ENCODE data around the gene EVA1A.

Gene EVA1A

GRCh38 chr2:75586971-75587370 is 26.2 kb upstream of the EVA1A start:
- Histone ChIP-seq H3K36me3 (ENCODE audit: insufficient read depth, low read length) (no peaks in the 10 kb centered on the region), H3K27me3 (ENCODE audit: control insufficient read depth, insufficient read depth, low read length) (no peaks in the 10 kb centered on the region), H3K9me3 (replicated peaks; ENCODE audit: low read length) (no peaks in the 10 kb centered on the region), H3K4me1 (ENCODE audit: control insufficient read depth, insufficient read depth, low read length) (peaks cover 27% of the 10 kb centered on the region), H3K9ac (ENCODE audit: low read depth, low read length) (no peak overlapping the region), H3K4me2 (ENCODE audit: low read length) (no peak overlapping the region), H3K4me3 (ENCODE audit: low read length) (no peak overlapping the region)

- Histone ChIP-seq H3K27me3 (ENCODE audit: control insufficient read depth, insufficient read depth, low read length) (no peaks in the 10 kb centered on the region), H3K9ac (ENCODE audit: low read depth, low read length) (no peak overlapping the region), H3K4me2 (ENCODE audit: low read length) (no peak overlapping the region), H3K36me3 (ENCODE audit: insufficient read depth, low read length) (no peaks in the 10 kb centered on the region), H3K4me3 (ENCODE audit: low read length) (no peak overlapping the region), H3K9me3 (replicated peaks; ENCODE audit: low read length) (no peaks in the 10 kb centered on the region), H3K4me1 (ENCODE audit: control insufficient read depth, insufficient read depth, low read length) (peaks cover 6% of the 10 kb centered on the region)
Measured at GRCh38 chr2:75582840-75583239, 22.1 kb upstream of the EVA1A start.

GRCh38 chr2:75580606-75581005 is 19.9 kb upstream of the EVA1A start:
- Histone ChIP-seq H3K27me3 (ENCODE audit: control insufficient read depth, insufficient read depth, low read length) (no peaks in the 10 kb centered on the region), H3K9me3 (replicated peaks; ENCODE audit: low read length) (no peaks in the 10 kb centered on the region), H3K4me2 (ENCODE audit: low read length) (no peak overlapping the region), H3K9ac (ENCODE audit: low read depth, low read length) (no peak overlapping the region), H3K4me3 (ENCODE audit: low read length) (no peak overlapping the region), H3K36me3 (ENCODE audit: insufficient read depth, low read length) (no peaks in the 10 kb centered on the region), H3K4me1 (ENCODE audit: control insufficient read depth, insufficient read depth, low read length) (no peaks in the 10 kb centered on the region)

- H3K27me3 ChIP-seq (ENCODE audit: control insufficient read depth, insufficient read depth, low read length) = no peaks in the 10 kb centered on the region
- no peaks in the 10 kb centered on the region for H3K9me3 ChIP-seq (replicated peaks; ENCODE audit: low read length)
- no peaks in the 10 kb centered on the region for H3K4me1 ChIP-seq (ENCODE audit: control insufficient read depth, insufficient read depth, low read length)
- no peak overlapping the region for H3K4me2 ChIP-seq (ENCODE audit: low read length)
- H3K9ac ChIP-seq (ENCODE audit: low read depth, low read length) = no peak overlapping the region
- H3K4me3 ChIP-seq (ENCODE audit: low read length) = no peak overlapping the region
- H3K36me3 ChIP-seq (ENCODE audit: insufficient read depth, low read length) = no peaks in the 10 kb centered on the region
Measured at GRCh38 chr2:75580156-75580555, 19.4 kb upstream of the EVA1A start.

- Histone ChIP-seq H3K4me3 (ENCODE audit: low read length) (no peak overlapping the region), H3K4me1 (ENCODE audit: control insufficient read depth, insufficient read depth, low read length) (no peaks in the 10 kb centered on the region)
Measured at GRCh38 chr2:75579186-75579585, 18.4 kb upstream of the EVA1A start.

GRCh38 chr2:75577280-75577679 is 16.5 kb upstream of the EVA1A start:
- Histone ChIP-seq H3K4me2 (ENCODE audit: low read length) (no peak overlapping the region), H3K4me3 (ENCODE audit: low read length) (no peak overlapping the region), H3K36me3 (ENCODE audit: insufficient read depth, low read length) (no peaks in the 10 kb centered on the region), H3K4me1 (ENCODE audit: control insufficient read depth, insufficient read depth, low read length) (no peaks in the 10 kb centered on the region), H3K9me3 (replicated peaks; ENCODE audit: low read length) (no peaks in the 10 kb centered on the region), H3K27me3 (ENCODE audit: control insufficient read depth, insufficient read depth, low read length) (no peaks in the 10 kb centered on the region), H3K9ac (ENCODE audit: low read depth, low read length) (no peak overlapping the region)

More at GRCh38 chr2:75579186-75579585, 18.4 kb upstream of the EVA1A start:
- no peaks in the 10 kb centered on the region for H3K9me3 ChIP-seq (replicated peaks; ENCODE audit: low read length)
- H3K9ac ChIP-seq (ENCODE audit: low read depth, low read length) = no peak overlapping the region
- H3K4me2 ChIP-seq (ENCODE audit: low read length) = no peak overlapping the region
- H3K27me3 ChIP-seq (ENCODE audit: control insufficient read depth, insufficient read depth, low read length) = no peaks in the 10 kb centered on the region
- H3K36me3 ChIP-seq (ENCODE audit: insufficient read depth, low read length) = no peaks in the 10 kb centered on the region

GRCh38 chr2:75574106-75574505 is 13.4 kb upstream of the EVA1A start:
- no peak overlapping the region for H3K4me2 ChIP-seq (ENCODE audit: low read length)

GRCh38 chr2:75573145-75573878 is 12.6 kb upstream of the EVA1A start:
- no peak overlapping the region for H3K4me3 ChIP-seq (ENCODE audit: low read length)
- no peak overlapping the region for H3K9ac ChIP-seq (ENCODE audit: low read depth, low read length)
- no peaks in the 10 kb centered on the region for H3K27me3 ChIP-seq (ENCODE audit: control insufficient read depth, insufficient read depth, low read length)
- no peaks in the 10 kb centered on the region for H3K36me3 ChIP-seq (ENCODE audit: insufficient read depth, low read length)
- H3K4me2 ChIP-seq (ENCODE audit: low read length) = no peak overlapping the region
- H3K9me3 ChIP-seq (replicated peaks; ENCODE audit: low read length) = no peaks in the 10 kb centered on the region
- H3K4me1 ChIP-seq (ENCODE audit: control insufficient read depth, insufficient read depth, low read length) = peaks cover 13% of the 10 kb centered on the region

More at GRCh38 chr2:75574106-75574505, 13.4 kb upstream of the EVA1A start:
- Histone ChIP-seq H3K27me3 (ENCODE audit: control insufficient read depth, insufficient read depth, low read length) (no peaks in the 10 kb centered on the region), H3K36me3 (ENCODE audit: insufficient read depth, low read length) (no peaks in the 10 kb centered on the region), H3K4me3 (ENCODE audit: low read length) (no peak overlapping the region), H3K9ac (ENCODE audit: low read depth, low read length) (no peak overlapping the region), H3K9me3 (replicated peaks; ENCODE audit: low read length) (no peaks in the 10 kb centered on the region), H3K4me1 (ENCODE audit: control insufficient read depth, insufficient read depth, low read length) (peaks cover 13% of the 10 kb centered on the region)

GRCh38 chr2:75571730-75572430 is 11.1 kb upstream of the EVA1A start:
- H3K4me2 ChIP-seq (ENCODE audit: low read length) = no peak overlapping the region
- no peaks in the 10 kb centered on the region for H3K36me3 ChIP-seq (ENCODE audit: insufficient read depth, low read length)
- H3K27me3 ChIP-seq (ENCODE audit: control insufficient read depth, insufficient read depth, low read length) = no peaks in the 10 kb centered on the region
- no peaks in the 10 kb centered on the region for H3K9me3 ChIP-seq (replicated peaks; ENCODE audit: low read length)
- H3K9ac ChIP-seq (ENCODE audit: low read depth, low read length) = no peak overlapping the region
- peaks cover 13% of the 10 kb centered on the region for H3K4me1 ChIP-seq (ENCODE audit: control insufficient read depth, insufficient read depth, low read length)
- no peak overlapping the region for H3K4me3 ChIP-seq (ENCODE audit: low read length)

GRCh38 chr2:75570948-75571729 is 10.4 kb upstream of the EVA1A start:
- Histone ChIP-seq H3K4me2 (ENCODE audit: low read length) (no peak overlapping the region), H3K9me3 (replicated peaks; ENCODE audit: low read length) (no peaks in the 10 kb centered on the region), H3K4me3 (ENCODE audit: low read length) (no peak overlapping the region)

GRCh38 chr2:75570024-75570947 is 9.5 kb upstream of the EVA1A start:
- H3K4me2 ChIP-seq (ENCODE audit: low read length) = no peak overlapping the region
- H3K9me3 ChIP-seq (replicated peaks; ENCODE audit: low read length) = no peaks in the 10 kb centered on the region
- H3K36me3 ChIP-seq (ENCODE audit: insufficient read depth, low read length) = no peaks in the 10 kb centered on the region
- H3K27me3 ChIP-seq (ENCODE audit: control insufficient read depth, insufficient read depth, low read length) = no peaks in the 10 kb centered on the region
- H3K4me3 ChIP-seq (ENCODE audit: low read length) = no peak overlapping the region
- no peak overlapping the region for H3K9ac ChIP-seq (ENCODE audit: low read depth, low read length)
- H3K4me1 ChIP-seq (ENCODE audit: control insufficient read depth, insufficient read depth, low read length) = peaks cover 13% of the 10 kb centered on the region

More at GRCh38 chr2:75570948-75571729, 10.4 kb upstream of the EVA1A start:
- H3K9ac ChIP-seq (ENCODE audit: low read depth, low read length) = no peak overlapping the region
- no peaks in the 10 kb centered on the region for H3K27me3 ChIP-seq (ENCODE audit: control insufficient read depth, insufficient read depth, low read length)
- peaks cover 13% of the 10 kb centered on the region for H3K4me1 ChIP-seq (ENCODE audit: control insufficient read depth, insufficient read depth, low read length)
- H3K36me3 ChIP-seq (ENCODE audit: insufficient read depth, low read length) = no peaks in the 10 kb centered on the region

Measured in skeletal muscle satellite cell (primary cell).